Stomach (tissue), 9 donors: Measurements from ENCODE around the gene NSUN2. TPM values are rescaled to one million over a fixed set of nuclear protein-coding genes. Genes with fewer than 3 reads are reported as not detected.

ENCODE experiments used
- DNase-seq, 2 donors: peaks; one replicate each; pipeline versions ENCODE4 v3.0.0 to v3.0.0-alpha.2; 2013 to 2019
- H3K27ac ChIP-seq, 5 donors: fragments of 200-600 bp in 4 of 5; sonication (generic) in 4 of 5; one replicate each; pipeline ENCODE4 v1.5.1; 2013 to 2019; ENCODE audit warnings: mild to moderate bottlenecking in 1 of 5, moderate library complexity in 1 of 5
- H3K27me3 ChIP-seq, 3 donors: fragments of 200-600 bp; sonication (generic); one replicate each; pipeline ENCODE4 v1.5.1; 2017 to 2019; ENCODE audit warnings: mixed run types in 1 of 3
- H3K36me3 ChIP-seq, 4 donors: fragments of 200-600 bp; sonication (generic); 1 replicate in 3 of 4; 2 replicates in 1 of 4; pipeline ENCODE4 v1.5.1; 2016 to 2019
- H3K4me1 ChIP-seq, 4 donors: fragments of 200-600 bp; sonication (generic); one replicate each; pipeline ENCODE4 v1.5.1; 2016 to 2019
- H3K4me3 ChIP-seq, 4 donors: fragments of 200-600 bp; sonication (generic) in 3 of 4; one replicate each; pipeline ENCODE4 v1.5.1; 2016 to 2019; ENCODE audit warnings: mild to moderate bottlenecking in 1 of 4
- H3K9me3 ChIP-seq, 4 donors: fragments of 200-600 bp; sonication (generic); one replicate each; pipeline ENCODE4 v1.5.1; 2016 to 2019
- CTCF ChIP-seq, 7 experiments: fragments of 450-650 bp in 4 of 7; fragments of 200-600 bp in 3 of 7; sonication (generic) in 3 of 7; IDR thresholded peaks; one replicate each; pipeline ENCODE4 v1.5.1; 2016 to 2019; ENCODE audit warnings: antibody characterized with exemption in 7 of 7, control low read depth in 2 of 7, mild to moderate bottlenecking in 1 of 7
- EP300 ChIP-seq: sonication (generic); formaldehyde crosslinking; IDR thresholded peaks from one replicate; pipeline ENCODE4 v1.6.1; 2017; ENCODE audit warnings: antibody characterized with exemption
- POLR2A ChIP-seq, 4 donors: fragments of 450-650 bp; IDR thresholded peaks; one replicate each; pipeline ENCODE4 v1.6.1; 2016; ENCODE audit warnings: antibody characterized with exemption in 4 of 4, control low read depth in 2 of 4, mild to moderate bottlenecking in 1 of 4, moderate library complexity in 1 of 4
- POLR2AphosphoS5 ChIP-seq, 3 donors: sonication (generic); formaldehyde crosslinking; IDR thresholded peaks; one replicate each; pipeline ENCODE4 v1.6.1; 2016; ENCODE audit warnings: antibody characterized with exemption in 3 of 3
- WGBS, 5 donors: extraction: QIAGEN DNeasy Blood & Tissue Kit in 3 of 5; methylation state at CpG; one replicate each; pipeline versions ENCODE4 v1.1.5 to v1.1.7; 2013 to 2018; 5-methylcytosine and 5-hydroxymethylcytosine counted together
- intact Hi-C: fragments of 100-400 bp; cut with DNase I; formaldehyde crosslinking; loops from one replicate; pipeline ENCODE4 v1.15.1; 2023; ENCODE audit warnings: low total_unique reads
- polyA plus RNA-seq, 3 donors: library from polyadenylated mRNA; stranded (reverse); fragments of 200-250 nt; gene quantifications; one replicate each; pipeline ENCODE4 v1.2.3, GENCODE V29; 2013
- total RNA-seq, 5 donors: library from RNA; depleted of rRNA; stranded (reverse); fragments of >200 nt; gene quantifications; one replicate each; pipeline versions ENCODE4 v1.1.0 to v1.2.3, GENCODE V29; 2014 to 2016
- donor health status: healthy with polysubstance abuse.
- donor health status: Bipolar disorder and iron deficiency.
- donor health status: healthy.

Gene NSUN2
- total and polyA plus RNA-seq, 8 donors = 23.1 to 249 (median 40.3) TPM

- TF ChIP-seq POLR2A (IDR thresholded peaks at IDR 0.05) (no peak), EP300 (no peak), CTCF (IDR thresholded peaks at IDR 0.05) (no peak), POLR2AphosphoS5 (IDR thresholded peaks at IDR 0.05) (no peak)
- Histone ChIP-seq H3K36me3 (no peaks in the 10 kb centered on the region), H3K4me3 (no peak overlapping the region), H3K4me1 (peaks cover 8 to 17% (median 14%) of the 10 kb centered on the region in 4 donors), H3K27ac (no peak overlapping the region), H3K27me3 (peaks cover 0 to 38% (median 20%) of the 10 kb centered on the region in 3 donors), H3K9me3 (no peaks in the 10 kb centered on the region)
- 64 to 78% (median 71%) methylated on average over 5 of the region's 5 CpGs for WGBS, 5 donors
- DNase-seq = no peak
- intact Hi-C loops = no loop called here
These were observed 53.3 kb downstream of the NSUN2 start for GRCh38 chr5:6579535-6579934.

GRCh38 chr5:6578676-6579343, 54.0 kb downstream of the NSUN2 start:
- H3K27ac ChIP-seq = no peak overlapping the region

DNA sequence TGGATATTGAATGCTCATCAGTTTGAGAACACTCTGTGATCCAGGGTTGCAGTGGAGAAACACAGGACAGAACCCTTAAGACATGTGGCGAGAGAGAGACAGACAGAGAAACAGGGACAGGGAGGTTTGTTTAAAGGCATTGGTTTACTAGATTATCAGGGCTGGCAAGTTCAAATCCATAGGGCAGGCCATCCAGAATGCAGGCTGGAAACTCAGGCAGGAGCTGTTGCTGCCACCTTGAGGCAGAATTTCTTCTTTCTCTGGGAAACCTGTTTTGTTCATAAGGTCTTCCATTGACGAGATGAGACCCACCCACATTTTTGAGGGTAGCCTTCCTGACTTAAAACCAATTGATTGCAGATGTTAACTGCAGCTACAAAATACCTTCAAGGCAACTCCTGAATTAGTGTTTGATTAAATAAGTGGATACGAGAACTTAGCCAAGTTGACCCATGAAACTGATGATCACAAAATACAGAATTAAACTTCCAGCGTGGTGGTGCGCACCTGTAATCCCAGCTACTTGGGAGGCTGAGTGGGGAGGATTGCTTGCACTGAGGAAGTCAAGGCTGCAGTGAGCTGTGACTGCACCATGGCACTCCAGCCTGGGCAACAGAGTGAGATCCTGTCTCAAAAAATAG, 55.9 kb downstream of the NSUN2 start:
- no peaks in the 10 kb centered on the region for H3K9me3 ChIP-seq
- TF ChIP-seq POLR2AphosphoS5 (IDR thresholded peaks at IDR 0.05) (no peak), POLR2A (IDR thresholded peaks at IDR 0.05) (no peak), CTCF (IDR thresholded peaks at IDR 0.05) (peak in 2 of 7 experiments; percentile 22 to 29), EP300 (no peak)
- H3K4me1 ChIP-seq = no peaks in the 10 kb centered on the region
- DNase-seq = peak in 1 of 2 donors; percentile 54
- intact Hi-C loops = no loop called here
- no peak overlapping the region for H3K4me3 ChIP-seq
- H3K36me3 ChIP-seq = no peaks in the 10 kb centered on the region
- H3K27me3 ChIP-seq = peaks cover 0 to 31% (median 5%) of the 10 kb centered on the region in 3 donors
- 55 to 72% (median 68%) methylated on average over 5 of the region's 5 CpGs for WGBS, 5 donors
- no peak overlapping the region for H3K27ac ChIP-seq

More at GRCh38 chr5:6578676-6579343, 54.0 kb downstream of the NSUN2 start:
- no peak for DNase-seq
- H3K9me3 ChIP-seq = no peaks in the 10 kb centered on the region
- WGBS, 5 donors = 72 to 88% (median 81%) methylated on average over 11 to 14 of the region's 14 CpGs
- TF ChIP-seq POLR2AphosphoS5 (IDR thresholded peaks at IDR 0.05) = no peak
- TF ChIP-seq EP300 = no peak
- no peak for TF ChIP-seq CTCF (IDR thresholded peaks at IDR 0.05)
- no peak for TF ChIP-seq POLR2A (IDR thresholded peaks at IDR 0.05)
- no peak overlapping the region for H3K4me3 ChIP-seq
- peaks cover 0 to 32% (median 19%) of the 10 kb centered on the region in 3 donors for H3K27me3 ChIP-seq
- peaks cover 8 to 16% (median 13%) of the 10 kb centered on the region in 4 donors for H3K4me1 ChIP-seq
- no peaks in the 10 kb centered on the region for H3K36me3 ChIP-seq
- intact Hi-C loops = no loop called here

DNA sequence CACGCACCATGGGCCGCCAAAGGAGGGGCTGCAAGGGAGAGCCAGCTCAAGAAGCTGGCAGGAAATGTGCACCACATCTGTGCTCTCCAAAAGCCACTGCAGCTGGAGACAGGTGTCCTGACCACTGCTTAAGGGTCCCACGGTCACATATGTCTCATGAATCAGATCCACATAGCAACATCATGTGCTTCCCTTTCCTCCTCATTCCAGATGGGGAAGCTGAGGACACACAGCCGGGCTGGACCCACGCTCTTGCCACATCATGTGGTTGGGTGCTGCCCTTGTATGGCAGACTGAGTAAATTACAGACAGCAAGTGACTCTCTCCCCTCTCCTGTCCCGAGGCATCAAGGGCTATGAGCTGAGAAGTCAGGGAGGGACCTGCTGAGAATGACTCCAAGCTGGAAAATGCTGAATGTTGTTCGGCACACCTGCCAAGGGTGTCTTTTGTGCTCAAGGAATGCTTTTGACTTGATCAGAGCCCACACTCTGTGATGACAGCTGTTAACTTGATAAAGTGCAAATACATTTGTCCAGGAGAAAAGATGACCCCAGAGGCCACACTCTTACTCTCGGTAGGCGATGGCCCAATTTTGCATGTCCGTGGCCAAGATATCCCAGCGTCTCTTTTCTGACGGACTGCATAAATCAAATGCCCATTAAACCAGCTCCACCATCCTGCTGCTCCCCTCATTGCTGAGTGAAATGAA, 58.2 kb downstream of the NSUN2 start:
- H3K4me1 ChIP-seq = no peaks in the 10 kb centered on the region
- no peaks in the 10 kb centered on the region for H3K9me3 ChIP-seq
- DNase-seq = no peak
- TF ChIP-seq CTCF (IDR thresholded peaks at IDR 0.05) = no peak
- TF ChIP-seq EP300 = no peak
- TF ChIP-seq POLR2AphosphoS5 (IDR thresholded peaks at IDR 0.05) = no peak
- TF ChIP-seq POLR2A (IDR thresholded peaks at IDR 0.05) = no peak
- no peaks in the 10 kb centered on the region for H3K36me3 ChIP-seq
- no peak overlapping the region for H3K4me3 ChIP-seq
- H3K27ac ChIP-seq = no peak overlapping the region
- H3K27me3 ChIP-seq = peaks cover 0 to 35% (median 0%) of the 10 kb centered on the region in 3 donors
- 42 to 52% (median 45%) methylated on average over 11 to 12 of the region's 12 CpGs for WGBS, 5 donors
- intact Hi-C loops = no loop called here
